Right lobe of liver (tissue), 4 donors: ENCODE data around the gene PTGES2.

Experiments used
- CTCF ChIP-seq, 4 donors: fragments of 200-600 bp in 3 of 4; fragments of 450-650 bp in 1 of 4; IDR thresholded peaks; one replicate each; pipeline versions ENCODE4 v1.5.1 to v1.8.0; 2016 to 2022; ENCODE audit warnings: antibody characterized with exemption in 4 of 4, mild to moderate bottlenecking in 2 of 4
- POLR2A ChIP-seq: fragments of 450-650 bp; IDR thresholded peaks from one replicate; pipeline ENCODE4 v1.6.1; 2017; ENCODE audit warnings: antibody characterized with exemption, mild to moderate bottlenecking
- donor health status: DM: no; HTN: no; CAD: no.
- donor health status: DM: no; HTN: no; CAD: no.
- donor health status: DM: no; HTN: yes; CAD: no.

- TF ChIP-seq POLR2A = no peak
- TF ChIP-seq CTCF (IDR thresholded peaks at IDR 0.05) = no peak
Measured at GRCh38 chr9:128077847-128078503, 49.6 kb downstream of the PTGES2 start.
